ENCODE data around the gene IMMP2L. TPM values are rescaled to one million over a fixed set of nuclear protein-coding genes. Genes with fewer than 3 reads are reported as not detected.

The IMMP2L gene
- total RNA-seq, 1 donor from 2014 or later: 32.0 TPM

DNA sequence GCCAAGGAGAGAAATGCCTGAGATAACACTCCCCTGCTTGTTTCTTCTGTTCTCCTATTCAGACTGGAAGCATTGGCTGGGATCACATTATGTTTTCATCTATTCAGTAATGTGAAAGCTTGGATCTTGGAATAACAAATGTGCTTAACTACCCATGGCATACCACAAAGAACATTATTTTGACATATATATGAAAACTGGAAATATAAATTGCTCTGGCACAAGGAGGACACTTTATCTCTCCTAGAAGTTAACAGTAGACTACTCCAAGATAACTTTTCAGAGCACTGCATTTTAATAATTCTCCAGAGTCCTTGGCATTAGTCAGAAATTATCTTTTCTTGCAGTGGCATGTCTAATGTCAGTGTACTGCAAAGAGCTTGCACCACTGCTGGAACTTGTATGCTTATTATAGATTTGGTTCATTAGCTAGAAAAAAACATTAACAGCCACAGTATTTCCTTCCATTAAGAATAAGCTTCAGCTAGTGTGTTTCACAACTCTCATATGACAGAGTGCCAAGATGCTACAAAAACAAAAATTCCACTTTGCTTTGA is 640.6 kb downstream of the IMMP2L start:
- no peak for DNase-seq

DNA sequence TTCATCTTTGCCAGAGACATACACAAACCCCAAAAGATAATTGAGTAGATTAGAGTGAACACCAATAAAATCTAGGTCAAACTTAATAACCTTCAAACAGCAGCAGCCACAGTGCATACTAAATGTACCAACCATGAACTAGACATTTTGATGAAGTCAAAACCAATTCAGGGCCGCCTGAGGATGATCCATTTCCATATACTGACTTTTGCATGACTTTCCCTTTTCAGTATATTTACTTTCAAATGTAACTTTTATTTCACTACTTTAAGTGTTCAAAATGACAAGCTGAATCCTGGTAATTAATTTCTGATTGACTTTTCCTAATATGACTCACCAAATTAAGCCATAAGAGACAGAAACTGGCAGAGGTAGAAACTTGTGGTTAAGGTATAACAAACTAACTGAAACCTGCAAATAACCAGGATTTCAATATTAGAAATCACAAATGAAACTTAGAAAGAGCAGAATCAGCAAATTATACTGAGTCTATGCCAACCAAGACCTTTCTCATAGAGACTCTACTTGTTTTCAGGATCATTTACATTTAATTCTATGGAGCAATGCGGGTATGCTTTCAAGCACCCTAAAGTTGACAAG is 643.2 kb downstream of the IMMP2L start:
- no peak for DNase-seq

DNA sequence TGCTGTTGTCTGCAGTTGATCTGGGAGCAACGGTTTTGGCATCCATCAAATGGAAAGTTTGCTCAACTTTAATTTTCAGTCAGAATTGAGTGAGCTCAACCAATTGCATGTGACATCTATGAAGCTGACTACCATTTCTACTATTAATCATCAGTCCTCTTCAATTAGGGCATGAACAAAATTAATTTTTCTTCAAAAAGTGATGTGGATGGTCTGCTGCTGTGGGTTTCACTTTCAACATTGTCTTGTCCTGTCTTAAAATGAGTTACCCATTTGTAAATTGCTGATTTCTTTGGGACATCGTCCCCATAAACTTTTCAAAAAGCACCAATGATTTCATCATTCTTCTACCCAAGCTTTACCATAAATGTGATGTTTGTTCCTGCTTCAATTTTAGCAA is 648.0 kb downstream of the IMMP2L start:
- no peak for DNase-seq

DNA sequence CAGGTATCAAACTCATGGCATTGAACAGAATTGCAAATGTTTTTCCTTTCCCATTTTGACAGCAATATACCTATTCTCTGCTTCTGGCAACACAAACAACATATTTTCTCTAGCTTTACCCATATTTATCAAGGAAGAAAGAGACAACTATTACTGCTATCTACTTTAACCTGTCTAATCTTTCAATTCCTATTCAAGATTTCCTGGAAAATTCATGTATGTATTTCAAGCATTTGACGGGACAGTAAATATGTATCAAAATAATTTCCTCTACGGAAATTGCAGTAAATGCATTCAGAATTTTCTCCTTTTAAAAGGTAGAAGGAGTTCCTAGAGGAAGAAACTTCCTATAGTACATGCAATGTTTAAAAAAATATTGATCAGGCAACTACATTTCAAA is 650.7 kb downstream of the IMMP2L start:
- DNase-seq: no peak

DNA sequence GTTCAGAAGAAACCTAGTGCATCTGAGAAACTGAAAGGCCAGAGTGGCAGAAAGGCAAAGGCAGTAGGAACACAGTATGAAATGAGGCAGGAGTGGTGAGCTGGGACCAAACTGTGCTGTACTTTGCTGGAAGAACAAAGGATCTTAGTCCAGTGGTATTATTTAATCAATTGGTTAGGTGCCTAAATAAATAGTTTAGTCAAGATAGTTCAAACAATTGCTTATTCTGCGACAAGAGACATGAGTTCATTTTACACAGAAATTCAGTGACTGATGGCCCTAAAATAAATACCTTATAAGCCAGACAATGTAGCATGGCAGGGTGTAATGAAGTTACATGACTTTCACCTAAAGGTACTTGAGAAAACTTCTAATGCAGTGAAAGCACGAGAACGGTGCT is 653.2 kb downstream of the IMMP2L start:
- DNase-seq: no peak

DNA sequence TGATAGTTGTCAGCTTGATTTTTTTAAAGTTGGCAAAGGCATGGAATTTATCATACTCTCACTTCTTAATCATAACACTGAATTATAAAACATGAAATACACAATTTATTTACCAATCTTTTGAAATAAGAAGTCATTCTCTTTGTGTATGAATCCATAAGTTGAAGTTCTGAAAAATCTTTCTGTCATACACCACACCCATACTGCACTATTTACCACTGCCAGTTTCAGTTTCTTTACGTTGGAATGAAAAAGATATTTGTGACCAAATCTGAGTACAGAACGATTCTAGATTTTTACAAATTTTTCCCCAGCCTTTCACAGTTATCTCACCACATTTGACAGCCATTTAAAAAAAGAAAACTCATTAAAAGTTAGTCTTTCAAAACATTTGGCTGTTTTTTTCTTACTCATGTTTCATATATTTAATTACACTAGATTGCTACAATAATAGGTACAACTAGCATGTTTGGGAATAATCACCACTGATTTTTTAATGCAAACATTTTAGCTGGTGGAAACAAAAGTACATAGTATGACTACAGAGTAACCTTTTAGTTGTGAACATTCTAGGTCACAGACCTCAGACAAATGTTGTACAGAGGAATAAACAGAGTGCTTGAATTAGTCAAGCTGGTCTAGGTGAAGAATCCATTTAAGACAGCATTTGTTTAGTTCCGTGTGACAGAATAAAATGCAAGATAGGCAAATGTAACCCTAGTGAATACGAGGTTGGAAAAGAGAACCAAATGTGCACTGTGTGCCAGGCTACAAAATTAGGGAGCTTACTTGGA is 656.3 kb downstream of the IMMP2L start:
- no peak for DNase-seq

DNA sequence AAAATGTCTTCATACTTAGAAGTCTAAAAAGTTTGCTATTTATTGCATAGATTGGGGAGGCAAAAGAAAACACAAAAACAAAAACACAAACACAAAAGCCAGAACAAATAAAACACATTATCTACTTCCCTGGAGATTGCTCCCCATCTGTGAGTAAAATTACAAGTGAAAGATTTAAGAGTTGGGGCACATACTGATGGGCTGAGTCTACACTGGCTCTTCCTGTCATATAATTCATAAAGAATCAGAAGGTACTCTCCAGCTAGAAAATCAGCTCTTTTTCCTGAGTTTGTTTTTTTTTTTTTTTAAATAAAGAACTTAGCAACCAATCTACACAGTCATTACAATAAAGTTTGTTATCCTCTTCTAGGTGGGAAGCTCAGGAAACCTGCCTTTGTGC is 663.8 kb downstream of the IMMP2L start:
- no peak for DNase-seq

DNA sequence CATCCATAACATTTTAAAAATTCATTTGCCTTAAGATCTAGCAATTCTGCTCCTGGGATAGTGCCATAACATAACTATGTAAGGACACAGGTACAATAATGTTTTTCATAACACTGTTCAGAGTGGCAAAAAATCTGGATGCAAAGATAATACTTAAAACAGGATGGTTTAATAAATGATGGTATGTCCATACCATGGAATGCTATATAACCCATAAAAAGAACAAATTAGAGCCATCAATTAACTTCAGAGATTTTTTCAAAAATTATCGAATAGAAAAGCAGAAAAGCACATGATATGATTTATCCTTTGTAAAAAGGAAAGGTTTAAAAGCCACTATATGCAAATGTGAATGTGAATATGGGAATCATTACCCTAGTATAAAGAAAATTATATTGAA is 664.8 kb downstream of the IMMP2L start:
- no peak for DNase-seq

DNA sequence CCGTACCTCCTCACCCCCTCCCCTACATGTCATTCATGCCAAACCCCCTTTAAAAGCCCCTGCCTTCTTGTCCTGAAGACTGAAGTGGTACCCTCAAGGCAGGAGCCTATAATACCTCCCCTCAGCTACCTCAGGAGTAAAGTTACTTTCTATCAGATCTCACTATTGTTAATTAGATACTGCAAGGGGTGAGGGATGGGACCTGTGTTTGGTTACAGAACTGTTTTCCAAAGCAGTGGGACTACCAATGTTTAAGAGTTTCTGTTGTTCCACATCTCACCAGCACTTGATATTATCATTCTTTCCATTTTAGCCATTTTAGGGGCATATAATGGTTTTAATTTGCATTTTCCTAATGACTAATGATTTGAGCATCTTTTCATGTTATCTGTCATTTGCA is 668.2 kb downstream of the IMMP2L start:
- no peak for DNase-seq

DNA sequence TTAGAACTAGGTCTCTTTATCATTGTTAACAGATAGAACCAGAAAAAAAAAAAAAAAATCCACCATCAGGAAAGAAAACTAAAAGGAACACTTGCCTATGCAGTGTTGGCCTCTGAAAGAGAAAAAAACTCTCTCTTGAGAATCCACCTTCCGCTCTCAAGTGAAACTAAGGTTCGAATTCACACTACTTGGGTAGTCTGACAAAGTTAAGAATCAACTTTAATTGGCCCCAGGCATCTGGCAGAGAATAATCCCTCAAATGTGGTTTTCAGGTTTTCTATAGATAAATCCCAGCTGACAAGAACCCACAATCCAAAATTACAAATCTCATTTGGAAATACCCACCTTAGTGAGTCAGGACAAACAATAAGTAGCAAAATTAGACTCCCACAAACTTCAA is 671.1 kb downstream of the IMMP2L start:
- no peak for DNase-seq

DNA sequence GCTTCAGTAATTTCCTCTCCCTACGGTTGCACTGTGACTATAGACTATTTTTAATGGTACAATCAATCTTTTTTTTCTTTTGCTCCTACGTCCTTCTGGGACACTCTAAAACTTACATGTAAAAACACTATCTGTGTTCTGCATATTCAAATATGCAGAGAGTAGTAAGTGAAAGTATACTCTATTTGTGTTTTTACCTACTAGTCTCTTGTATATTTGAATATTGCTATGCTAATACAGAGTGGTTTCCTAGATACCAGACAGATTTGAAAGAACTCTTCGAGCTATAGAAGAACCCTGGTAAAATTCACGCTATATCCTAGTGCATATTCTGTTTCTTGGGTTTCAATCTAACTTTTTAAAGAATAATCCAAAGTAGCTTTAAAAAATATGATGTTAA is 672.2 kb downstream of the IMMP2L start:
- DNase-seq: no peak

DNA sequence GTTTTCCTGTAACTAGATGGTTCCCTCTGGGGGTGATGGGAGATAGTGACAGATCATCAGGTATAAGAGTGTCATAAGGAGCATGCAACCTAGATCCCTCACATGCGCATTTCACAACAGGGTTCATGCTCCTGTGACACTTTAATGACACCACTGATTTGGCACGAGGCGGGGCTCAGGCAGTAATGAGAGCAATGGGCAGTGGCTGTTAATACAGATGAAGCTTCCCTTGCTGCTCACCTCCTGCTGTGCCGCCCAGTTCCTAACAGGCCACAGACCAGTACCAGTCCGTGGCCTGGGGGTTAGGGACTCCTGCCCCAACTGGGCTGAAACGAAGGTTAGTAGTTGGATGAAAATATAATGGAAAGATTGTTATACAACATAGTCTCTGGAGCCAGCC is 673.0 kb downstream of the IMMP2L start:
- no peak for DNase-seq

DNA sequence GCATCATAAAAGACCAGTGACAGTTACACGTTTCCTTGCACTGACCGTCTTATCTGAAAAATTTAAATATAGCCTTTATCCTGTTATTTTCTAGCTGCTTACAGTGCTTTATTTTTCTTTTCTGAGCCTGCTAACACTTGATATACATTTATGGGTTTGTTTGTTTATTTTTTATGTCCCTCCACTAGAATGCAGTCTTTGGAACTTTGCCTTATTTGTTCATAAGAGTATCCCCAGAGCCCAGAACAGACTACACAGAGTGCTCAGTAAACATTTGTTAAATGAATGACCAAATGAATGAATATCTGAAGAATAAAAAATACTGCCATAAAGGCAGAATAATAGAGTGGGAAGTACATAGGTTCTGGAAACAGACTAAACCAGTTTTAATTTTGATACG is 673.7 kb downstream of the IMMP2L start:
- DNase-seq: no peak

DNA sequence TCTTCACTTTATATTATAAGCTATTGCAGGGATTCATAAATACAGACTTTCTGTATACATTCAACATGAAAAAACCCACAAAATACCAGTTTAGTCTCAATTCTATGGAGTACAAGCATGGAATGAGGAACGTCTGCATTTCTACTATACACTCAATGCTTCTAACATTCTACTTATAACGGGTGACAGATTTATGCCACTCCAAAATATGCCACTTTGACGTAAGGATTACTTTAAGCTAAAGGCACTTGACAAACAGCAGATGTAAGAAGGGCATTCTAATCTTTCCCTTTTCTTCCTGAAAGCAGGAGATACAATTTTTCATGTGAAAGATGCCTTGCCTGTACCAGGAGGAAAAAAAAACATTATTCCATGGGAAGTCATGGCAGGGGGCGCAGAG is 676.8 kb downstream of the IMMP2L start:
- no peak for DNase-seq

DNA sequence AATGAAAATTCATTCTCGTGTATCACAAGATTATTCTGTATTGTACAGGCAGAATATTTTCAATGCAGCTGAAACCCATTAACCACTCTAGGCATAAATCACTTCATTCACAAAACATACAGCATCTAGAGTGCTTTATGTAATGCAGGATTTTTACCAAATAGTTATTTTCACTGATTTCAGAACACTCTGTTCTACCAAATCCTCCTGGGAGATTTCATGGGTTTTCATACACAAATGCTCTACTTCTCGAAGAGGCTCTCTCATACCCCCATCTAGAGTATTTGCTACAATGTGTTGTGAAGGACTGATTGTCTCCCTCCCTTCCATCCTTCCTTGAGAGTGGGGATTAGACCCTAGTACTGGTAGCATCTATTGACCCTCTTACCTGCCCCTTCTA is 680.6 kb downstream of the IMMP2L start:
- DNase-seq: no peak

DNA sequence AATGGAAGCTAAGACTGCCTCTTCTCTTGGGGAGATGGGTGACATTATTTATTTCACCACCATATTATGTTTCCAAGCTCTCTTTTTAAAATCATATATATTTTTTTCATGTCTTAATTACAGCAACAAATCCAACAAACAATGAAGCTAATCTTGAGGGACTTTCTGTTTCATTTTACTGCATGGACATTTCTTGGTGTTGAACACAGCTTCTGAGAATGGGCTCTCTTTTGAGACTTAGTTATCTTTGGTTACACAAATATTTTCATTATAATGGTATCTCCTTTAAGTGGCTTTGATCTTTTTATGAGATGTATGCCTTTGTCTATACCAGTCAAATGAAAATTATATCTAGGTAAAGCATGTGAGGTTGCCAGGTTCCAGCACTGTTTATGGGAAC is 681.3 kb downstream of the IMMP2L start:
- DNase-seq: no peak

DNA sequence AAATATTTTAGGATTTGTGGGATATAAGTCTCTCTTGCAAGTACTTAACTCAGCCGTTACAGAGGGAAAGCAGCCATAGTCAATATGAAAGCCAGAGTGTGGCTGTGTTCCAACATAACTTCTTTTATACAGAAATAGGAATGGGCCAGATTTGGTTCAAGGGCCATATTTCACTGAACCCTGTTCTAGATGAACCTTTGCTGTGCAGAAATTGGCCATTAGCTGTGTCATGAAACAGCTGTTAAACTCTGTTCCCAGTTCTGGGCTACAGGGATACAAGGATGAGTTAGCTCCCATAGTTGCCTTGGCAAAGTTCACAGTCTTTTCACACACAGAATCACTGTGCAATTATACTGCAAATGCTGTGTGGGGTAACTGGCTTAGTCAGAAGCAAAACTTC is 685.3 kb downstream of the IMMP2L start:
- no peak for DNase-seq

DNA sequence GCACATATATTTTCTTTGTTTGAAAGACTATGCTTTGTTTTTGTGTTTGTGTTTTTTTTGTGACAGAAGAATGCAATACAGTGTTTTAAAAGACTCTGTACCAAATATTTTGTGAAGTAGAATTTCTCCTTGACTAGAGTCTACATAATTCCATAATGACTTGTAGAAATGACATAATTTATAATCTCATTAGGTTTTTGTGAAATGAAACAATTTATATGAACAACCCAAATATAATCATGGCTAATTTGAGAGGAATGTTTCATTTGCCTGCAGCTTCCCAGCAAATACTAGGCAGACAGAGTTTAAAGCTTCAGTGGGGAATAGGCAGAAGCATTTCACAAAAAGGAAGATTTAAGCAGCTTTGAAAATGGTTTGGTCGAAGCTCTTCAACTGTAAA is 686.9 kb downstream of the IMMP2L start:
- no peak for DNase-seq

DNA sequence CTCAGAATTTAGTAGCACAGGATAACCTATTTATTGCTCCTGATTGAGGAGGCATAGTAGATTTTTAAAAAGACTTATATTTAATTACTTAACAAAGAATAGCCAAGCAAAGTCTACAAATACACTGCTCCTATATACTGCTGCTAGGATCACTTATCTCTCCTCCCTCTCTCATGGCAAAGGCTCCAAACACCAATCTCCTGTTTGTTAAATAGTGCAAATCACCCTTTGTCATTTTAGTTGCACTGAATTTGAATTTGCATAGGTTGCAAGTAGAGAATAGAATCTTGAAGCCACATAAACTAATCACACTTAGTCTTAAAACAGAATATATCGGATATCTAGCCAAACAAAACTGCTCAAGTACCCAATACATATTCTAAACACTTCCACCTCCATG is 690.4 kb downstream of the IMMP2L start:
- no peak for DNase-seq

DNA sequence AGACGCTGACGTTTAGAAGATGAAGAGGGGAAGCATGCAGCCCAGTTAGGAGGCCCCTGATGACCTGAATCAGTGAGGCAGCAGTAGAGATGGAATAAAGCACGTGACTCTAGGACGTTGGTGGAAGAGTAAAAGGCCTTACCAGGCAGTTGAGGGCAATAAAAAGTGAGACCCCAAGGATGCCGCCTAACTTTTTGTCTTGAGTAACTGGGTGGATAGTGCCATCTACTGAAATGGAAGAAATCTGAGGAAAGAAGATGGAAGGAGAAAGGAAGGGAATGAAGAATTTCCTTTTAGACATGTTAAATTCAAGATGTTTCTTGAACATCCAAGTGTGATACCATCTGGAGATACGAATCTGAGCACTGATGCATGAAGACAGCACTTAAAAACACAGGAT is 691.4 kb downstream of the IMMP2L start:
- DNase-seq: no peak

DNA sequence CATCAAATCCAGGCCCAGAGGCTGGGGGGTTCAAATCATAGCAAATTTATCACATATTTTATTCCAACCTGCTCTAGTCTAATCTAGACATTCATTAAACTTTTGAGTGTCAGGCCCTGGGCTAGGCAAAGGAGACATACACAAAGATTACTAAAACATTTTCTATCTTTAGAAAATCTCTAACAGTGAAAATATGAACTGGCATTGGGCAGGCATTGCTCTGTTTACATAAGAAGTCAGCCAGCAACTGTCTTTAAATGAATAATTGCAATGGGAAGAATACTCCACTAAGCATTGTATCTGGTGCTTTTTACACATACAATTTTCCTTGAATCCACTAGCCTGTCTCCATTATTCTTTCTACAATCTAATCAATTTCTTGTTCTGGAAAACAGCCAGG is 693.8 kb downstream of the IMMP2L start:
- no peak for DNase-seq

DNA sequence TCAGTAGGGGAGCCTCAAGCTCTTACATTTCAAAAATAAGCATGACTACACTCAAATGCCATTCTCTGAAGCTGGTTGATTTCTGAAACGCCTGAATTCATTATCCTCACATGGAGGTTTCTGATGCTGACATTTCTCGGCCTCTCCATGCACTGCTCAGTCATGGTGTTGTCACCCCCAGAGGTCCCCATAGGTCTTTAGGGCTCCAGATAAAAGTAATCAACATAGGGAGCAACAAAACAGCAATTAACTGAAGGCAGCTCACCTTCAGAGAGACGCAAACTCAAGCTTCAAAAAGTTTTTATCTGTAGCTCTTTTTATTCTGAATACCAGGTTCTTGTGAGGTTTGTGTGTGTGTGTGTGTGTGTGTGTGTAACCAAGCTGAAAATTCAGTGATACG is 694.5 kb downstream of the IMMP2L start:
- DNase-seq: peak; percentile 19

DNA sequence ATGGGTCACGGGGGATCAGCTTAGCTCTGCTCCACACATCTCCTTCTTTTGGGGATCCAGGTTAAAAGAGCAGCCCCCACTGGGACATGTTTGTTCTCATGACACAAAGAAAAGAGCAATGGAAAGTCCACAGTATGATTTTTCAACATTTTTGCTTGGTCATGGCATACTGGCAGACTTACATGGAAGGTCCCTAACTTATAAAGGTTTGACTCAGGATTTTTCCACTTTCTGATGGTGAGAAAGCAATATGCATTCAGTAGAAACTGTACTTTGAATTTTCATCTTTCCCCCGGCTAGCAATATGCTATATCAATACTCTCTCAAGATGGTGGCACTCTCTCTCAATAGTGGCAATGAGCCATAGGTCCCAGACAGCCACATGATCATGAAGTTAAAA is 699.0 kb downstream of the IMMP2L start:
- DNase-seq: no peak

DNA sequence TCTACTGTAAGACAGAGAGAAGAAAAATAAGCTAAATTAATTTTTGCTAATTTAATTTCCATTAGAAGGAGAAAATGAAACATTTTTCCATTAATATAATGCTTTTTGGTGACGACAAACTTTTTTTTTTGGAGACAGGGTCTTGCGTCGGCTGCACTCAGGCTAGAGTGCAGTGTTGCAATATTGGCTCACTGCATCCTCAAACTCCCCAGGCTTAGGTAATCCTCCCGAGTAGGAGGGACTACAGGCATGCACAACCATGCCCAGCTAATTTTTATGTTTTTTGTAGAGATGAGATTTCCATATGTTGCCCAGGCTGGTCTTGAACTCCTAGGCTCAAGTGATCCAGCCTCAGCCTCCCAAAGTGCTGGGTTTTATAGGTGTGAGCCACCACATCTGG is 701.1 kb downstream of the IMMP2L start:
- no peak for DNase-seq
